DND-41 (cell line): ENCODE results near the gene FIZ1.

ENCODE experiments used
- CTCF ChIP-seq: IDR thresholded peaks from 2 replicates; pipeline ENCODE4 v1.5.1; 2012; ENCODE audit warnings: borderline replicate concordance, low read length, moderate library complexity, mild to moderate bottlenecking; ENCODE audit not compliant: poor library complexity, severe bottlenecking; ENCODE audit errors: extremely low read depth
- EZH2 ChIP-seq: IDR thresholded peaks from 3 replicates; pipeline ENCODE4 v1.6.1; 2012; ENCODE audit warnings: borderline replicate concordance, low read depth, mild to moderate bottlenecking, moderate library complexity, low read length, inconsistent platforms; ENCODE audit not compliant: severe bottlenecking

GRCh38 chr19:55576746-55577145 is 22.6 kb downstream of the FIZ1 start:
- no peak for TF ChIP-seq CTCF
- no peak for TF ChIP-seq EZH2
